ENCODE measurements around the gene SLC35D3.
"Not testable (repeated sequence)": the region's sequence is repeated elsewhere in the genome, so short reads cannot be mapped to it uniquely, and the experiment has no call there.

Gene SLC35D3

DNA sequence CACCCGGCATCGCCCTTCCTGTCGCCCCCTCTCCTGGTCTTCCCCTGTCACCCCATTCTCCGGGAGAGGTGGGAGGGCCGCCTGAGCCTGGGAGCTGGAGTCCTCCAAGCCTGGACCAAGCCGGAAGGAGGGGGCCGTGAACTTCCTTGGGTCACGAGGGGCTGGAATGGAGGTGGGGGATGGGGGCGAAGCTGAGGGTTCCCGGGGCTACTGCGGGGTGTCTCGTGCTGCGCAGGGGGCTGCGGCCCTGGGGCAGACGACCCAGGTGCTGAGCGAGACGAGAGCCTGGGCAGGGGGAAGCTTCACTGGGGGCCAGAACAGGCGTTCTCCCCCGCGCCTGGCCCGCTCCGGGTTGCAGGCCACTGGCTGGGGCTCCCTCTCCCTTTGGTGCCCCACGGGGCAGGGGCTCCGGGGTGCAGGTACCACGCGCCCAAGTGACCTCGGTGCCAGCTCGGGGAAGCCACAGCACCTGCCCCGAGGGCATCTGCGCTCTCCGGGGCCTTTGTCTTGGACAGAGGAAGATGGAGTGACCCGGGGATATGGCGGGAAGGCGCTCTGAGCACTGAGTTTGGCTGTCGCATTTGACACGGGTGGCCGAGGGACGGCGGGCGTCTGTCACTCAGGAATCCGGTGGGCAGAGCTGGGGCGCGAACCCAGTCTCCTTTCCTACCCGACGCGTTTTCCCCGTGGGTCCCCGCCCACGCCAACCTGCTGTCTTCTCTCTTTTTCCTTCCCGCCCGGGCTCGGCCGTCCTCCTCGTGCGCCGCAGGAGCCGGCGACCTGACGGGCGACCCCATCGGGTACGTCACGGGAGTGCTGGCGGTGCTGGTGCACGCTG is 1.2 kb downstream of the SLC35D3 start:
- no peak for DNase-seq

DNA sequence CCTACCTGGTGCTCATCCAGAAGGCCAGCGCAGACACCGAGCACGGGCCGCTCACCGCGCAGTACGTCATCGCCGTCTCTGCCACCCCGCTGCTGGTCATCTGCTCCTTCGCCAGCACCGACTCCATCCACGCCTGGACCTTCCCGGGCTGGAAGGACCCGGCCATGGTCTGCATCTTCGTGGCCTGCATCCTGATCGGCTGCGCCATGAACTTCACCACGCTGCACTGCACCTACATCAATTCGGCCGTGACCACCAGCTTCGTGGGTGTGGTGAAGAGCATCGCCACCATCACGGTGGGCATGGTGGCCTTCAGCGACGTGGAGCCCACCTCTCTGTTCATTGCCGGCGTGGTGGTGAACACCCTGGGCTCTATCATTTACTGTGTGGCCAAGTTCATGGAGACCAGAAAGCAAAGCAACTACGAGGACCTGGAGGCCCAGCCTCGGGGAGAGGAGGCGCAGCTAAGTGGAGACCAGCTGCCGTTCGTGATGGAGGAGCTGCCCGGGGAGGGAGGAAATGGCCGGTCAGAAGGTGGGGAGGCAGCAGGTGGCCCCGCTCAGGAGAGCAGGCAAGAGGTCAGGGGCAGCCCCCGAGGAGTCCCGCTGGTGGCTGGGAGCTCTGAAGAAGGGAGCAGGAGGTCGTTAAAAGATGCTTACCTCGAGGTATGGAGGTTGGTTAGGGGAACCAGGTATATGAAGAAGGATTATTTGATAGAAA is 2.0 kb downstream of the SLC35D3 start:
- DNase-seq = no peak

DNA sequence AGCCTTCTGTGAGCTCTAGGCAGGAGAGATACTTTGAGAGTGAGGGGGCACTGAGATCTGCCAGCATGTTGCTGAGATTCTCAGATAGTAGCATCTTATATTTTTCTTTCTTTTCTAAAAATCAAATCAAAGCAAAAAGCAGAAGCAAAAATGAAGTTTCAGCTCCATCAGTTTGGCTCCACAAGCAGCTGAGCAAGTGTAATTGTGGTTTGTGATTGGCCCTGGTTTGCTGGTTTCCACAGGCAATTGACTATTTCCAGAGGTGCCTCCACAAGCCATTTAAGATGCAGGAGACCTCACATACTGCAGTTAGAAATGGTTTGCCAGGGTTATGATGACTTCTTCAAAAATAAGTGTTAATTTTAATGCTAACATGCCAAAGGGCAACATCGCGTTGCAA is 4.3 kb downstream of the SLC35D3 start:
- DNase-seq = no peak

DNA sequence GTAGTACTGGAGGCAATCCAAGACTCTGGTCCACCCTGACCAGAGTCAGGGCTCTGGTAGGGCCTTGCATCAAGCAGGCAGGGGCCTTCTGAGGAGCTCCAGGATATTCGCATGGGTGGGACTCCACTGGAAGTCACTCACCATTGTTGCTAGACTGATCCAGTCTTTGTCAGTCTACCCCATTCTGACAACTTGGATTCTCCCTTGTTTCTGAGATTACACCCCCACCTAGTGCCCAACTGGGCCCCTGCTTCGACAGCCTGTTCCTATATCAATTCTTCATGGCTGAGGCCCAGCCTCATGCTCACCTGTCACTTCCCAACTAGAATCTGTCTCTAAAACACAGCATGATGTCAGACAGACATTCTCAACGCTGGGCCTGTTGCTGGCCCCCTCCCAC is 5.2 kb downstream of the SLC35D3 start:
- no peak for DNase-seq

DNA sequence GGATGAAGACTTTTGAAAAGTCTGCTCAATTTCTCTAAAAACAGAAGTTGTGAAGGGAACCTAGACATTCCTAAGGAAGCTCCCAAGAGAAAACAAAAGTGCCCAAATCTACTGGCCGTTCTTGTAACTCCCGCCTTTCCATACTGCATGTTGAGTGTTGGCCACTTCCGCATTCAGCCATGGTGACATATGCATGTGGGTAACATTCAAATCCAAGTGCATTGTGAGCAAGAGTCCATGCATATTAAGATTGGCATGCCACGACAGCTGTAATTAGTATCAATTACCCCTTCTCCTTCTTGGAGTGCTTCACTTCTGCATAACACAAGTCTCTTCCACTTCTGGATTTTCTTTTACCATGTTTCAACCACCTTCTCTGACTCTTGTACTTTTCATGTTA is 8.4 kb downstream of the SLC35D3 start:
- DNase-seq = no peak

DNA sequence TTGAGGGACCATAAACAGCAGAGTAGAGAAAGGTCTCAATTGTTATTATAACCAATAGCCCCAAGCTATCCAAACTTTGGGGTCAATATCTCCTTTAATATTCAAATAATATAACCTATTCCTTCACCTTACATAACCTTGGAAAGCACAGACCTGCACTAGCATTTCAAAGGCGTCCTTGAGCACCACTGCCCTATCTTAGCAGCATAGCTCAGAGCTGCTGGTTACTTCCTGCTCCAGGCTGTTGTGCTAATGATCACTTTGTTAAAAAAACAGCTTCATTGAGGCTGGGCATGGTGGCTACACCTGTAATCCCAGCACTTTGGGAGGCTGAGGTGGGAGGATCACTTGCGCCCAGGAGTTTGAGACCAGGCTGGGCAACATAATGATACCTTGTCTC is 10.5 kb downstream of the SLC35D3 start:
- DNase-seq = no peak

DNA sequence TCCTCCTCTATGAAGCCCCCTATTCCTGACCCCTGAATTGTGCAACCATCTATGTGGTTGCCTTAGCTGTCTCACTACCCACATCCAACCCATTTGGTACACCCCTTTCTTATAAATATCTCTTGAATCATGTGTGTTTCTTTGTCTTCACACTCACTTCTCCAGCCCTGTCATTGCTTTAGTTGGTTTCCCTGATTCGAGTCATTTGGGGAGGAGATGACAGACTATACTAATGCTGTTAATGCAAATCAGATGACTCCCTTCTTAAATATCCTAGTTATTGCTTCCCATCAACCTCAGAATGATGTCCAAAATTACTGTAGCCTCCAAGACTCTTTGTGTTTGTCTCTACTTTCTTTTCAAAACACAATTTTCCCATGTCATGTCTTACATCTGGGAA is 23.0 kb downstream of the SLC35D3 start:
- no peak for DNase-seq

DNA sequence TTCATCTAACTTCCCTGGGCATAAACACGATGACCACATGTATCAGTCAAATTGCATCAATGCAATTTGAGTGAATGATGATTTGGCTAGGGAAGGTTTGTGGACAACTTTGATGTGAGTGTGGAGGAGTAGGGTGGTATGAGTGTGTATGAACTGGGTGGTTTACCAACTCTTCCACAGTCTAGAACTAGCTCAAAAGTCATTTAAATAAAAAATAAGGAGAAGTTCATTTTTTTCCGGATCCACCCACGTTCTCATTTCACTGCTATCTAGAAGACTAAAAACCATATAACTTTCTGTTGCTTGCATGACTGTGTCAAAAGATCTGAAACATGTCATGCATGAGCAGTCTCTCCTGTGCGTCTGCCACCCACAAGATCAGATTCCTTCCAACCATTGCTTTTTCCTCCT is 23.6 kb downstream of the SLC35D3 start:
- no peak for DNase-seq

DNA sequence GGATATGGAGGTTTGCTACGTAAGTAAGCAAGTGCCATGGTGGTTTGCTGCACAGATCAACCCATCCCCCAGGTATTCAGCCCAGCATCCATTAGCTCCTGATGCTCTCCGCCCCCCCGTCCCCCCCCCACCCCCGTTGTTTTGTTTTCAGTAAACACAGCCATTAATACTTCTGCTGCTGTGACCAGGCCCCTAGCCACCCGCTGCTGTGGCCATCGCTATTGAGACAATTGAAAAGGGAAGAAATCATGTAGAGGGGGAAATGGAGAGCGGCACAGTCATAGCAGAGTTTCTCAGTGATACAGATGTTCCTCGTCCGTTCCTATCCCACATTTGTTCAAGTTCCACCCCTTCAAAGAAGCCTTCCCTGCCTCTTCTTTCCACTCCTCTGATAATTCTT is 24.9 kb downstream of the SLC35D3 start:
- no peak for DNase-seq

DNA sequence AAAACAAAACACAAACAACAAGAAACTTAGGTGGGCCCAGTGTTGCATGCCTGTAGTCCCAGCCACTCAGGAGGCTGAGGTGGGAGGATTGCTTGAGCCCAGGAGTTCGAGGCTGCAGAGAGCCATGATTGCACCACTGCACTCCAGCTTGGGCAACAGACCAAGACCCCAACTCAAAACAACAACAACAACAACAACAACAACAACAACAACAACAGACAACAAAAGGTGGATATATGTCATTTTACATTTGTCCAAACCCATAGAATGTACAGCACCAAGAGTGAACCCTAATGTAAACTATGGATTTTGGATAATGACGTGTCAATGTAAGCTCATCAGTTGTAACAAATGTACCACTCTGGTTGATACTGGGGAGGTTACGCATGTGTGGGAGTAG is 27.9 kb downstream of the SLC35D3 start:
- DNase-seq = not testable (repeated sequence)

DNA sequence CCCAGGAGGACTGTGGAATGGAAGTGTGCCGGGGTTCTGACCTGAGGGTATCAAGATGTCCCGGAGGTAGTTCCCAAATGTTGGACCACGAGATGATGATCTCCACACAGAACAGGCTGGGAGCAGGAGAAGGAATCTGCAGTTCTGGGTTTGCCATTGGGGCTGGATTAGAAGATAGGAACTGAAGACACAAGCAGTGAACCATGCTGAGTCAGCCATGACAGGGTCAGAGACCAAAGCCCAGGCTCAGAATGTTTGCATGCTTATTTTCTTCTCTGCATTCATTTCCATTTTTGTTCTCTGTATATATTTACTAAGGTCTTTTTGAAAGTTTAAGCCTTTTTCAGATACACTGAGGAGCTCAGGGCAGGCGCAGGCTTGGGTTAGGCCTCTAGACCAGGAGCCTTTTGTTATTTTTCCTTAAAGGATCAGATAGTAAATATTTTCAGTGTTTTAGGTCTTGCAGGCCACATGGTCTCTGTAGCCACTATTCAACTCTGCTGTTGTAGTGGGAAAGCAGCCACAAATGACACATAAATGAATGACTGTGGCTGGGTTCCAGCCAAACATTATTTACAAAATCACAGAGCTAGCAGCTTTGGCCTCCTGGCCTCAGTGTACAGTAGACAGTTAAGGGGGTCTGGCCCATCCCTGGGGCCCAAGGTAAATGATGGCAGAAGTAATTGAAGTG is 28.5 kb downstream of the SLC35D3 start:
- no peak for DNase-seq

DNA sequence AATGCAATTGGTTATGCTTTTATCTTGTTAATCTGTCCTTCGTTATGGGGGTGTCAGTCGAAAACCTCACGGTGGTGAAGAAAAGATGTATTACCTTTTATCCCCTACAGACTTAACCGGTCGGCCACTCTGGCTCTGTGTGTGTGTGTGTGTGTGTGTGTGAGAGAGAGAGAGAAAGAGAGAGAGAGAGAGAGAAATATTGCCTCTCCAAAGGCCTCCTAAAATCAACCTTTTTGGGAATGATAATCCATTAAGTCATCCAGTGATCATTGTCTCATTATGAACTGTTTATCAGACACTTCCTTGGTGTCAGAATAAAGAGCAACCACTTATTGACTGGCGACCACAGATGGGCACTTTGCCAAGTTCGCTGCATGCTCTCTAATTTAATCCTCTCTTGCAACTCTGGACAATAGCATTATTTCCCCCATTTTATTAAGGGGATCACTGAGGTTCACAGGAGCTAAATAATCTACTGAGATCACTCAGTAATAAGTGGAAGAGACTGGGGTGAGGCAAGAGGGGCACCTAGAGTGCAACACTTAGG is 30.7 kb downstream of the SLC35D3 start:
- DNase-seq = no peak

DNA sequence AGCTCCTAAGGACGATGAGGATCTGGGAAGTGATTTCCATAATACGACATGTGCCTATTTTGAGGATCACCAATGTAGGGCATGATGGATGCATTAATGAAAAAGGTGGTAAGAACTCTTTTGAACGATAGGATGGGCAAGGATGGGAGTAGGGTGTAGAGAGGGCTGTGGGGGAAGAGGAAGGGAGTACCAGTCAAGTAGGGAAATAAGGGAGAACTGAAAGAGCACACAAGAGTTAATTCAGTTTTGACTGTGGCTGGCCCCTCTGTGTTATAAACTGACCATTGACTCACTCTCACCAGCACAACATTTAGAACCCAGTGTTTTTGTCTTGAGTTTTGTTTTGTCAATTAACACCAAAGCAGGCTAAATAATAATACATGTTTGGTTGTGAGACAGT is 33.0 kb downstream of the SLC35D3 start:
- no peak for DNase-seq

DNA sequence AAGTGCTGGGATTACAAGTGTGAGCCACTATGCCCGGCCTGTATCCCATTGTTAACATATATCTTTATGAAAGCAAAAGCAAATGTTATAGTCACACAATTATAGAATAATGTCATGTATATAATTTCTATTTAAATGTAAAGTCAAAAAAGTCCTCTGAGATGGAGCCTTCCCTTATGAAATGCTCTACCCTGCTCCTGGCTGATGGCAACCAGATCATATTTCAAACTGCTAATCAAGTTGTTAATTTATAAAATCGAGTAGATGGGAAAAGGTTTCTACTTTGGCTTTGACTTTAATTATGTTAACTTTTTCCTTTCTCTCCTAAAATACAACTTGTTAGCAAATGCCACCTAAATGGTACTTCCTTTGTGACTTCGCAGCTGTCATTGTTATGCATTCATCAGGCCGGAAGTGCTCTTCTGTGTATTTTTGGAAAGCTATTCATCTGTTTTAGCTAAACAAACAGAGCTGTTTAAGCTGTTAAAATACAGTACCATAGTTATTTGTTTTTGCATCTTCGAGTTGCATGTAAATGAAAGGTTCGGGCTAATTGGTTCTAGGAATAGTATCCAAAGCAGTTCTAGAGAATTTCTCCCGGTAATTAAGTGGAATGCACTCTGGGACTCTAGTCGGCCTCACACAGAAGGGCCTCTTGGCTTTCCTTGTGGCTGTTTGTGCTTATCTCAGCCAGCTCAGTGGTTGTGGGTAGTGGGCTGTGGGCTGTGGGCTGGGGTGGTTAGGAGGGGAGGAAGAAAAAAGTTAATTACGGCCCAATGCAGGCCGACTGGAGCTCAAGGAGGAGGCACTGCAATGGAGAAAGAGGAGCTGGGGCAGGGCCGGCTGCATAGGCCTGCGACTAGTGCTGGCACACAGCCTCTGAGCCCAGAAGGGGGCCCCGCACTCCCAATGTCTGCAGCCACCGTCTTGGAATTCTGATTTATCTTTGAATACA is 34.8 kb downstream of the SLC35D3 start:
- no peak for DNase-seq

DNA sequence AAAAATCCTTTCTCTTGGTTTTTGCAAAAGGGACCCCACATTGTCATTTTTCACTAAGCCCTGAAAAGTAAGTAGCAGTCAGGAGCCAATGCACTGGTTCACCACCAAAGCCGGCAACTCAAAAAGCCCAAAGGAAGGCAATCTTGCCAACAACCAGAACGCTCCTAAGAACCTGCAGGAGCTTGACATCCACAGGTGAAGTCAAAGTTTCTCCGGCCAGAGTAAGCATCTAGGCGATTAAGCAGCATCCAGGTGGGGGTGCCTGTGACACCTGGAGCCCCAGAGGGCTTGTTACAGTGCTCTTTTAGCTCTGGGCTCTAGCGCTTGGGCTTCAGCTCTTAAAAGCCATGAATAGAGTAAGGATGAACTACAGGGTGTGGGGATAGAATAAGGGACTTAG is 36.1 kb downstream of the SLC35D3 start:
- no peak for DNase-seq

DNA sequence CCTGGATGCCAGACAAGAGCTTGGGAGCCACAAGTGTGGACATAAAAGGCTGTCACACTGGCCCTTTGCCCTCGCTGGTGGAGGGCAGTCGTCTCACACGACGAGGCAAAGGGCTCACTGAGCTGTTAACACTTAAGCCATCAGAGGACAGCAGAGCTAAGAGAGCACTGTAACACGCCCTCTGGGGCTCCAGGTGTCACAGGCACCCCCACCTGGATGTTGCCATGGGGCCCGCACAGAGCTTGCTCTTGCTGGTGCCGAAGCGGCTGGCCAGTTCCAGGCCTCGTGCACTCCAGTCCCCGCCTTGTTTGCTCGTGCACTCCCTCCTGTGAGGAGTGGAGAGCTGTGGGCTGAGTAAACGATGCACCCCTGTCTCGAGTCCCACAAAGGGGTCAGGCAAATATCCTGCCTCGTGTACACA is 37.4 kb downstream of the SLC35D3 start:
- DNase-seq = no peak

DNA sequence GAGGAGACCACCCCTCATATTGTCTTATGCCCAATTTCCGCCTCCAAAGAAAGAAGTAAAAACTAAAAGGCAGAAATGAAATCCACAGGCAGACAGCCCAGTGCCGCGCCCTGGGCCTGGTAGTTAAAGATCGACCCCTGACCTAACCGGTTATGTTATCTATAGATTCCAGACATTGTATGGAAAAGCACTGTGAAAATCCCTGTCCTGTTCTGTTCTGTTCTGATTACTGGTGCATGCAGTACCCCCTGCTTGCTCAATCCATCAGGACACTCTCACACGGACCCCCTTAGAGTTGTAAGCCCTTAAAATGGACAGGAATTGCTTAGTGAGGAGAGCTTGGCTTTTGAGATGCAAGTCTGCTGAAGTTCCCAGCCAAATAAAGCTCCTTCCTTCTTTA is 37.8 kb downstream of the SLC35D3 start:
- DNase-seq = not testable (repeated sequence)

DNA sequence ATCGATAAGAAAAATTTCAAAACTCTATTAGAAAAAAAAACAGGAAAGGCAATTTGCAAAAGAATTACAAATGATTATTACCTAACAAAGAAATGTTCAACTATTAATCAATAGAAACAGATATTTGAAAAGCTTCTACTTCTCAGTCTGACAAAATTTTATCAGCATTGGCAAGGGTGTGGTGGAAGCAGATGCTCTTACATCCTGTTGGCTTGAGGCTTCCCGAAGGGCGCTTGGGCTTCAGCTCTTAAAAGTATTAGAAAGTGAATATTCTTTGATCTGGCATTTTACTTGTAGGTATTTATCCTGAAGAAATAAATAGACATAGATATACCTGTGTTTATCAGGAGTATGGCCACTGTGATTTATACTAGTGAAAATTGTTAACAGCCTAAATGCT is 38.7 kb downstream of the SLC35D3 start:
- DNase-seq = no peak

DNA sequence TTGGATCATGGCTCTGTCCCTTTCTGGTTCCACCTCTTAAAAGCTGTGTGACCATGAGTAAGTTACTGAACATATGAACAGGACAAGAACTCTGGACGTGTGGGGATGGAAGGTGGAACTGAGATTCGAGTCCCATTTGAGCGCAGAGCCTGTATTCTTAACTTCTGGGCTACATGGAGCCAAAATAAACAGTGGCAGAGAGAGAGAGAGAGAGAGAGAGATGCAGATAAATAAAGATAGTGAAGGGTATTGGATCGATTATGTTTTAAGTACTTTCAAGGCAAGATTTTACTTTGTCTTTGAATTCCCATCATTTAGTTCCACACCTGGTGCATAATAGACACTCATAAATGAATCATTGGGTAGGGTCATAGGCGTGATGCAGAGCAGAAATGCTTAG is 39.7 kb downstream of the SLC35D3 start:
- no peak for DNase-seq

DNA sequence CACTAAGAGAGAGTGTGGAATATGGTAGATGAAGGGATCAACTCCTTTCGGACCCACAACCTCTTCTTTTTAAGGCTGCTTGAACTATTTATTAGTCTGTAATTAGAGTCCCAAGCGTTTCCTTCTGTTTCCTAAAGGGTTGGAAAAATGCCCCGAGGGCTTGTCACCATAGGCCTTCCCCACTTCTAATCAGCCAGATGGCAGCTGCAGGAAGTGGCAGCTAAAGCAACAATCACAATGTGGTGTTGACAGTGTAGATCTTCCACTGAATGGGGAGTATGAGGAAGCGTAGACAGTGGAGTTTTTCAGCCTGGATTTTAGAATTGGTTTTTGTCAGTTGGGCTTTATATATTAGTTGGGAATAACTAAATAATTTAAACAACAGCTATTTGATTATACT is 40.6 kb downstream of the SLC35D3 start:
- DNase-seq = peak; percentile 39

DNA sequence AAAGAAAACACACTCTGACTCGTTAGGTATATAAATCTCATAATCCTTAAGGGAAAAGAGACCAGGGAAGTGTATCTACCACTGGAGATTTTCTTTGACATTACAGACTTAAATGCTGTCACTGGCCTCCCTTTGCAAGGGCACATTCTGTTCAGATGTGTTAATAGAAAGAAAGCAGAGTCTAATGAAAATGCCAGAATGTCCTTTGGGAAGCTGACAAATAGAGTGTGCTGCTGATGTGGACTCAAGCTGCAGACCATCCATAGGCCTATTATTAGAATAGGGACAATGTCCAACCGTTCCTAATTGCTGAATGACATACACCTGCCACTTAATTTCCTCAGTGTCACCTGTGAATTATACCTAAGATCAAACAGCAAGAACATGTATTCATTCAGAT is 41.2 kb downstream of the SLC35D3 start:
- no peak for DNase-seq

DNA sequence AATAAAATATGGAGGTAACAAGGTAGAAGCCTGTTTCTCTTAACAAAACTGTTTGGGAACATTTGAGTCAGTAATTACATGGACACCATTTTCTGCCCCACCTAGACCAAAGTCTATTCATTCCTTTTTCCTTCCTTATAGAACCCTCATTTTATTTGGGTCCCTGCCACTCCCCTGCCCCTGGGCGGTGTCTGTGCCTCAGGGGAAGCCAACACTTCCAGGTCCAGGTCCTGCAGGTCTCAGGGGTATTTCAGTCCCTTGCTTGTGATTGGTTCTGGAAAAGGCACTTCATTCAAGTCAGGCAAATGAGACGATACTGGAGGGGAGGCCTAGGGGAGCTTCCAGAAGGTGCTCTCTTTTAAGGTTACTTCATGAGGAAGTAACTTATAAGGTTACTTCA is 42.3 kb downstream of the SLC35D3 start:
- DNase-seq = no peak
